GM18505 (cell line): ENCODE data around the gene PCSK6.

Experiments
- ATAC-seq: cut with Tn5 transposase; IDR thresholded peaks from one replicate; pipeline ENCODE4 v1.9.1; 2021; ENCODE audit not compliant: unreplicated experiment
- POLR2A ChIP-seq: IDR thresholded peaks from 4 replicates; pipeline ENCODE4 v1.6.1; 2011; ENCODE audit warnings: borderline replicate concordance; ENCODE audit not compliant: insufficient read depth, insufficient read length; ENCODE audit errors: extremely low read depth

Gene PCSK6

GRCh38 chr15:101445562-101446517 lies 43.7 kb downstream of the PCSK6 start:
- no peak for TF ChIP-seq POLR2A
- no peak for ATAC-seq

- ATAC-seq: no peak
- TF ChIP-seq POLR2A: no peak
These were observed 44.5 kb downstream of the PCSK6 start for GRCh38 chr15:101444807-101445508.

GRCh38 chr15:101444015-101444414 lies 45.5 kb downstream of the PCSK6 start:
- no peak for ATAC-seq
- TF ChIP-seq POLR2A: no peak

- no peak for TF ChIP-seq POLR2A
- ATAC-seq: no peak
These were observed 47.2 kb downstream of the PCSK6 start for GRCh38 chr15:101442272-101442671.

- ATAC-seq: no peak
- TF ChIP-seq POLR2A: no peak
These were observed 47.8 kb downstream of the PCSK6 start for GRCh38 chr15:101441696-101442095.

GRCh38 chr15:101440846-101441590 lies 48.5 kb downstream of the PCSK6 start:
- ATAC-seq: no peak
- no peak for TF ChIP-seq POLR2A

GRCh38 chr15:101439920-101440319 lies 49.6 kb downstream of the PCSK6 start:
- ATAC-seq: no peak
- TF ChIP-seq POLR2A: no peak

- no peak for TF ChIP-seq POLR2A
- no peak for ATAC-seq
These were observed 50.1 kb downstream of the PCSK6 start for GRCh38 chr15:101439285-101439919.

GRCh38 chr15:101438482-101439284 lies 50.8 kb downstream of the PCSK6 start:
- ATAC-seq: no peak
- no peak for TF ChIP-seq POLR2A

- TF ChIP-seq POLR2A: no peak
- ATAC-seq: no peak
These were observed 51.7 kb downstream of the PCSK6 start for GRCh38 chr15:101437618-101438481.

- no peak for ATAC-seq
These were observed 52.3 kb downstream of the PCSK6 start for GRCh38 chr15:101437209-101437608.

GRCh38 chr15:101436526-101436925 lies 53.0 kb downstream of the PCSK6 start:
- no peak for TF ChIP-seq POLR2A

More at GRCh38 chr15:101437209-101437608, 52.3 kb downstream of the PCSK6 start:
- TF ChIP-seq POLR2A: no peak

GRCh38 chr15:101435761-101436160 lies 53.7 kb downstream of the PCSK6 start:
- no peak for TF ChIP-seq POLR2A
- ATAC-seq: no peak

More at GRCh38 chr15:101436526-101436925, 53.0 kb downstream of the PCSK6 start:
- ATAC-seq: no peak
